CD4-positive, alpha-beta T cell treated with Interleukin-6 at 100 ng/mL for 8 hours (primary cell): Measurements from ENCODE around the gene RAMP3.

ENCODE experiments used
- DNase-seq: peaks from one replicate; pipeline ENCODE4 v3.0.0-alpha.2; 2020; ENCODE audit warnings: mixed read lengths, low spot score

RAMP3 gene

DNA sequence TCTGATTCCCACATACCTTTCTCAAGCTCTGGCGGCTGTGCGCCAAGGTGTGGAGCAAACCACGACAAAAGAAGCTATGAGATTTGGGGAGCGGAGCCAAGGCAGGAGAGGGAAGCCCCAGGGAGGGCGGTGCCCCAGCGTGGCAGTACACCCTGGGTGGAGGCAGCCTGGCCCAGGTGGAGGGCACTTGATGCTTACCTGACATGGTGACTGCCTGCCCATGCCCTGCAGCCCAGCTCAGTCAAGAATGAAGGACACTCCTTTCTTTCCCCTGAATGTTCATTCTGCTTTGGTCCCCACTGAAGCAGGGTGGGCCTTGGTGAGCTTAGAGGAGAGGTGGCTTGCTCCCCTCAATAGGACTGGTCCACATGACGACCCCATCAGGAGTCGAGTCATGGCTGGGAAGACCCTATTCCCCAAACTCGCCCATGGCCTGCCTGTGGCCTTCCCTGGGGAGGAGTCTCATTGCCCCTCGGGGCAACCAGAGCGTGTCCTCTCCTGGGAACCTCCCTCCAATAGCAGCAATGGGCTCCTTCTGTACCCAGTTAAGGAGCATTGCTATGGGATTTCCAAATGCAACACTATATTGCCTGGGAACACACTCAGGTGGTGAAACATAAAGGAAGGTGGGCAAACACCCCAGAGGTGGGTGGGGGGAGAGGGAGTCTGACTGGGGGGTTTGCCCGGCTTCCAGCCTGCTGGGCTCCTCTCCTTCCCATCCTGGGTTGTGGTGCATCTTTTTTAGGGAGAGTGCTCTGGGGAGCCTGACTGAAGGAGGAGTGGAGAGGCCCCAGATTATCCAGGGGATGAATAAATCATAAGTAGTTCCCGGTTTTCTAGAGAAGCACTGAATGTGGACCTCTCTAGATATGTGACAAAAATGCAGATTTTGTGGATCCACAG, 22.7 kb downstream of the RAMP3 start:
- DNase-seq, result no peak

DNA sequence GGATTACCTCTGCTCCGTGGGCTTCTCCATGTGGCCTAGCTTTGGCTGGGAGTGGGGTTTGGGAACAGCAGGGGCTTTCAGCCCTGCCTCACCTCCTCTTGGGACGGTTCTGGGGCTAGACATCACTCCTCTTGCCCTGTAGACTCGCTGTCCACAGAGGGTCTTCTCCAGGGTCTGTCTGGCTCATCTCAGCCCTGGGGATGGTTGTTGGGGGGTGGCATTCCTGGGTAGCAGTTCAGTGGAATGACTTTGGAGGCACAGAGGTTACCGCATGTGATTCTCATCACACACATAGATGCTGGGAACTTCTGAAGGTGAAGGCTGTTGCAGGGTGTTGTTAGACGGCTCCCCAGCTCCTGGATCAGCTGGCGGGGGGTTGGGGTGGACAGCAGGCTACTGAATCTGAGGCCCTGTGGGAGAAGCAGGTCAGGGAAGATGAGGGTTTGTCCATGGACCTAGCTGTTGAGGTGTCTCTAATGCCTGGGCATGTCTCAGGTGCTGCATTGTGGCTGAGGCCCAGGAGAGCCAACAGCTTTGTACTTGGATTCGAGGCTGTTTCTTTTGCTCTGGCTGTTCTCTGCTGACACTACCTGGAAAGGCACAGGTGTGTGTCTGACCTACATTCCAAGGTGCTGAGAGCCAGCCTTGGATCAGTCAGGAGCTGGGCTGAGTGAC, 23.8 kb downstream of the RAMP3 start:
- no peak for DNase-seq

DNA sequence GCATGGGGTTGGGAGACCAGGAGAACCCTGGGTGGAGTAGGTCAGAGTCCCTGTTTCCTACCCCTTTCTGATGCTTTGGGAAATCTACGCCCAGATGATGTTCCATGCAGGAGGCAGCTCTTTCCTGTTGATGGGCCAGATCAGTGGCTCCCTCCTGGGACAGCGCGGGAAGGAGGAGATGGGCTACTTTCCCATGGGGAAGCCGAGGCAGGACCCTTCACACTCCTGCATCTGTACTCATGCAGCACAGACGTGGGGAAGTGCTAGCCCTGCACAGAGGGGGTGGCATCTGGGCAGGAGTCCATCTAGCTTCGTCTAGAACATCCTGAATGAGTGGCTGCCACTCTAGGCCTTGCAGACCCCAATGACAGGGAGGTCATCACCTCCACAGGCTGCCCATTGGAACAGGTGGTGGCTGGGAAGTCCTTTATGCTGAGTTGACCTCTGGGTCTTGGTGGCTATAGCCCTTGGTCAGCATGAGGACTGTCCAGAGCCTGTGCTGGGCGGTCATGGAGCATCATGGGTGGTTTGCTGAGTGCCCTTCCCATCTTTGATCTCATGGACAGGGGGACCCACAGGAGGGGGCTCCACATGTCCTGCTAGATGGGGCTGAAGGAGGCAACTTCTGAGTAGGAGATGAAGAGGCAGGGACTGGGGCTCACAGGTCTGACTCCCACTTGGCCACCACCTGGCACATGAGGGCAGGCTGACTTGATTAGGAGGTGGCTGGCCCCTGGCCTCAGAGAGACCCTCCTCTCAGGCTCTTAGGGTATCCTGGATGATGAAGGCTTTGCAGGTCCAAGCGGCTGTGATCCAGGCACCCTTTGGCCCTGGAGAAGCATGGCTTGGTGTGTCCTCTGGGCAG, 24.6 kb downstream of the RAMP3 start:
- DNase-seq, result no peak

DNA sequence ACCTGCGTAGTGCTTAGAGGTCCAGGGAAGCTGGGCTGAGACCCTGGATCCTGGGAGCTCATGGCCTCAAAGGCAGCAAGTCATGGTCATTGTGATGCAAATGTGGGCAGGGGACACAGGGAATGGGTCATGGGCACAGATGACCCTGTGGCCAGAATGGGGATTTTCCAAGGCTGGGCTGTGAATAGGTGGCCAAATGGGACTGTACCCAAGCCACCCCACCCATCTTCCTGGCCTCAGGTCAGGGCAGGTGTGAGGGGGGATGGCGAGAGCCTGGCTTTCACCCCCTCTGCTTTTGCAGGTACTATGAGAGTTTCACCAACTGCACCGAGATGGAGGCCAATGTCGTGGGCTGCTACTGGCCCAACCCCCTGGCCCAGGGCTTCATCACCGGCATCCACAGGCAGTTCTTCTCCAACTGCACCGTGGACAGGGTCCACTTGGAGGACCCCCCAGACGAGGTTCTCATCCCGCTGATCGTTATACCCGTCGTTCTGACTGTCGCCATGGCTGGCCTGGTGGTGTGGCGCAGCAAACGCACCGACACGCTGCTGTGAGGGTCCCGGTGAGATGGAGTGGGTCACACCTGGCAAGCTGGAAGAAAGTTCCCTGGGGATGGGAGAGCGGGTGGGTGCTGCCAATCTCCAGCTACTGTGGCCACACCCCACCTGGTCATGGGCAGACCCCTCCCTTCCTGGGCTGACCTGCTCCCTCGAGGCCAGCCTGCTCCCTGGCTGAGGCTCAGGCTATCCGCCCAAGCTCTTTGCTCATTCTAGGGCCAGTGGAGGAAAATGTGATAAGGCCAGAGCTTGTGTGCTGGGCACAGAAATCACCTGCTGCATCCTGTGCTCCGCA, 25.5 kb downstream of the RAMP3 start:
- DNase-seq, result no peak

DNA sequence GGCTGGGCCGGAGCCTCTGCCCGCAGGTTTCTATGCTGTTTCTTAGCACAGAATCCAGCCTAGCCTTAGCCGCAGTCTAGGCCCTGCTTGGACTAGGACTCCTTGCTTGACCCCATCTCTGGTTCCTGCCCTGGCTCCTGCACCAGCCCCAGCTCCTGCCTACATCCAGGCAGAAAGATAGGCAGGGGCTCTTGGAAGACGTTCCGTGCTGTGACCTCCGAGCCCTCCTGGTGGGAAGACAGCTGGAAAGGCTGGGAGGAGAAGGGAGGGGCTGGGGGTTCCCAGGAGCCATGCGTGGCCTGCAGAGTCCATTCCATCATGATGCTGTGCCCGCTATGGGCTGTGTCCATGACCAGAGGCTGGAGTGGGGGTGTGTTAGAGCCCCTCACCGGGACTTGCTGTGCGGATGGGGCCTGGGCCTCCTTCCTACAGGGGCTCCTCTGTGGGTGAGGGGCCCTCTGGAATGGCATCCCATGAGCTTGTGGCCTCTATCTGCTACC, 26.2 kb downstream of the RAMP3 start:
- no peak for DNase-seq

DNA sequence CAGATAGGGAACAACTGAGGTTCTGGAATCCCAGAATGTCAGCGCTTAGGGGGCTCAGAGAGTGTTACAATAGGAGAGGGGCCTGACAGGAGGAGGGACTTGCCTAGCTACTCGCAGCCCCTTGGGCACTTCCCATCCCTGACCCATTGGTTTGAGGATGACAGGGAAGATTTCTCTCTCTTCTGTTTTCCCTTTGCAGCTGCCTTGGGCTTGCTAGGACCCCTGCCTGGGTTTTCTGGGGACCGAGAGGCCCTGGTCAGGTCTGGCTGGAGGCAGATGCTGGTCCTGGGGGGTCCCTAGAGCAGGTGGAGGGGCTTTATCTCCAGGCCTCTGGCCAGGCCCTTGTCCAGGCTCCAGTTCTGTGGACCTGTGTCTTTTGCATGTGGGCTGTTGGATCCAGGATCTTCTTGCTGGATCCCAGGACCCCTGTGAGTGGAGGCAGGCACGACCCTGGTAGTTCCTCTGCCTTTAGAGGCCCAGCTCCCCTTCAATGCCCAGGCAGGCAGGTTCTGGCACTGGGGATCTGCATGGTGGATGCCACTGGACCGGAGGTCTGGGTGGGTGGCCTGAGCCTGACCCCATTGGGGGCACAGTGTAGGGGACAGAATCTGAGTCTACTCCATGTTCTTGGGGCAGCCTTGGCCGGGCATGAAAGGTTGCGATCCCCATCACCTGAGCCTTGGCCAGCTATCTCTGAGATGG, 26.9 kb downstream of the RAMP3 start:
- no peak for DNase-seq

DNA sequence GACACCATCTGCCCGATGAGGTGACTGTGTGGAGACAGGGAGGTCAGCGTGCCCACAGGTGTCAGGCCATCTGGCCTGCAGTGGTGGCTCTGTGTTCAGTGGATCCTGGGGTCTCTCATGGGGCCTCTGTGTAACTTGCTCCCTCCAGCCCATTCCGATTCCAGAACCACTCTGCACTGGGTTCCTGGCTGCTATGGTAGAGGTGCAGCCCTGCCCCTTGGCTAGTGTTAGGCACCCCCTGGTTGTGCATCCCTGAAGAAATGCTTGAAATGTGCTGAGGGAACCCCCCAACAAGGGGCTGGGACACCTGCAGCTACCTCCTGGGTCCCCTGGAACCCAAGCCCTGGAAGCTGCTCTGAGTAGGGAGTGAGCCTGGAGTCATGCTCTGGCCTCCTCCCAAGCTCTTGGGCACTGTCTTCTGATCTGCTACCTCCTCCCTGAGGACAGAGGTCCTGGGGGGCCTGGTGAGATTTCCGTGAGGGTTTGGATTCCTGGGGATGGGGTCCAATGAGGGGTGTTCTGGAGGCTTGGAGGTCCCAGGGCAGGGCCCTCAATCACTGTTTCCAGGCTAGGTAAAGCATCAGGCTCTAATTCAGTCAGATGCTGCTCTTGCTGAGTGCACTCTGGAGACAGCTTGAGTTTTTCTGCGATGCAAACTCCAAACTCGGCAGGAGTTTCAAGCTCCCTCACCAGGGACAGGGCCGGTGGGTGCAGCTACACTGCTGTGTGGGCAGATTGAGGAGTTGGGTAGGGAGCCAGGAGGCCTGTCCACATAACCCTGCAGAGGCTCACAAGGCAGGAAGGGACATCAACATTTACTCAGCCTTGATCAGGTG, 27.7 kb downstream of the RAMP3 start:
- no peak for DNase-seq

DNA sequence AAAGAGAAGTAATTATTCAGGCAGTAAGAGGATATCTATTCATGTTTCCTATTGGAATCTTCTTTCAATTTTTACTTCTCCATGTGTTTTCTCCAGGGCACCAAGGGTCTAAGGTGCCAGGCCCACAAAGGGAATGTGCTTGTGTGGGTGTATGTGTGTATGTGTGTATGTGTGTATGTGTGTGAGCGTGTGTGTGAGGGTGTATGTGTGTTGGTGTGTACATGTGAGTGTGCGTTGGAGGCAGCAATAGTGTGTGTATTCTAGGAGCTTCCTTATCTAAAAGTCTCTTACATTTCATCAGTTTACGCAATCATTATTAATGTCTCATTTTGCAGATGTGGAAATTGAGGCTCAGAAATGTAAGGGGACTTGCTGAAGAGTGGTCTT, 28.3 kb downstream of the RAMP3 start:
- no peak for DNase-seq

DNA sequence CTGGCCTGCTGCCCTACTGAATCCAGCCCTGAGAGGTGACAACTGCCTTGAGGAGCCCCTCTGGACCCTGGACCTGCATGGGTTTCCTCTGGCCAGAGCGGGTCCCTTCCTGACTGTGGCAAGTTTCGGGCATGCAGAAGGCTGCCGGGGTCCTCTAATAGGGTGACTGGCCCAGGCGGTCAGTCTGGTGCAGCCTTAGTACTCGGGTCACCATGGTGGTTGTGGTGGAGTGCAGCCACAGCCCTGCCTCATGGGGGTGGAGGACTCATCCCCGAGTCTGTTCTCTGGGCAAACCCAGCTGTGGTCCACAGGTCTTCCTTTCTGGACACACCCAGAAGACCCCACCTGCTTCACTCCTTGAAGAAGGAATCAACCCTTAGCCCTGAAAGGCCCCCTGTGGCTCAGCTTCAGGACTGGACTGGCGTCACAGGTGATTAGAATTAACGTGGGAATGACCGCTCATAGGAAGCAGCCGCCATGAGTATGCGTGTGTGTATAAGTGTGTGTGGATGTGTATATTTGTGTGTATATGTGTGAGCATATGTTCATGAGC, 28.7 kb downstream of the RAMP3 start:
- DNase-seq, result no peak

DNA sequence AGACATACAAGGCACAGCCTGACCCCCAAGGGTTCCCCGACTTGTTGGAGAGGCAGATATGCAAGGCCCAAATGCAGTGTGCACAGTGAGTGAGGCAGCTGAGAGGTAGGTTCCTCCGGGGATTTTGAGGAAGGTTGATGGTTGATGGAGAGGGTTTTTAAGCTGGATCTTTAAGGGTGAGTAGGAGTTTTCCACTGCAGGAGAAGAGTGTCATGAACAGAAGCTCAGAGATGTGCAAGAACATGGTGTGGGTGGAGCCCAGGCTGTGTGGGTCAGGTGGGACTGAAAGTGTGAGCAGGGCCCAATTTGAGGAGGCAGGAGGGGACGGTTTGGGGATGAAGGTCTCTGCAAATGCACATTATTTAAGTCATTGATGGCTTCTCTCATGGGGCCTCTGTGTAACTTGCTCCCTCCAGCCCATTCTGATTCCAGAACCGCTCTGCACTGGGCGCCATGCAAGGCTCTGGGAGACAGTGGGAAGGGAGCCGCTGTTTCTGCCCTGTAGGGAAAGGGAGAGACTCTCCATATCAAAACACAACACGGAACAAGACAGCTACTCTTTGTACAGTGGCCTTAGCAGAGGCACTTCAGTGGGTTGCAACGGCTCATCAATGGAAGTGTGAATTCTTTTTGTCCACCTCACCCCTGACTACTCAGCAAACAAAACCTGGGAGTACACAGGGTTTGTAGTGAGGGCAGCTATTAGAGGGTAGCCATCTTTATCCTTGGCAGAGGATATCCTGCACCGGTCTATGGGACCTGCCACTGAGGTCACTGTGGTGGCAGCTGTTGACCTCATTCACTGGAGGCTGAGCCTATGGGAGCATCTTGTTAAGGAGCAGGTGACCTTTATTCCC, 29.7 kb downstream of the RAMP3 start:
- DNase-seq, result no peak

DNA sequence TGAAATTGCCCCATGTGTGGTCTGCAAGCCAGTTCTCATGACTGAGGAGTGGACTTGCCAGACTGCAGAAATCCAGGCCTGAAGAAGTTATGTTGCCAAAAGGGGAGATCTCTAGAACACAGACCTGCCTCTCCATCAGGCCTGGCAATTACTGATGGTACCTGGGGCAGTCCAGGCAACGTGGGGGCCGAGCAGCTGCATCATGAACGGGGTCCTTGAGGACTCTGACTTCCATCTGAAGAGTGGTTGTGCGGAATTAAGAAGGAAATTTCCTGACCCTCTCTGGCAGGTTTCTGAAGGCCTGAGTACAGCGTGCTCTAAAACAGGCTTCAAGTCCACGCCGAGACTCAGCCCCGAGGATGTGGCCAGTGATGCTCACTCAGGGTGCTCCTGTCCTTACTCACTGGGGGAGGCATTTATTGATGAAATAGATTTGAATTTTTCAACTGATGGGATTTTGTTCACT, 30.4 kb downstream of the RAMP3 start:
- no peak for DNase-seq

DNA sequence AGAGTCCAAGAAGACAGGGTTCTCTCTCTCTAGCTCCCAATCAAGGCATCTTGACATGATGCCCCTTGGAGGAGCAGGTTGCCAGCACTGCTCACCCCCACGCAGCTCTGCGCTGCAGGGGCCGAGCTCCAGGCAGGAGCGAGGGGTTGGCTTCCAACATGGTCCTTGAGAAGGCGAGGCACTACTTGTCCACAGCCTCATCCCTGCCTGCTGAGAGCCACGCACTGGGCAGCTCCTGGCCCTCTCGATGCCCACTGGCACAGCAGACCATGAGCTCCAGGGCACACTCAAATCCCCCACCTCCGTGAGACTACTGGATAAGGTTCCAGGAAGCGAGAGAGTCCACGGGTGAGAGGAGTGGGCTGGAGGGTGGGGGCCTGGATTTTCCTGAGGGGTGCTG, 31.1 kb downstream of the RAMP3 start:
- no peak for DNase-seq

DNA sequence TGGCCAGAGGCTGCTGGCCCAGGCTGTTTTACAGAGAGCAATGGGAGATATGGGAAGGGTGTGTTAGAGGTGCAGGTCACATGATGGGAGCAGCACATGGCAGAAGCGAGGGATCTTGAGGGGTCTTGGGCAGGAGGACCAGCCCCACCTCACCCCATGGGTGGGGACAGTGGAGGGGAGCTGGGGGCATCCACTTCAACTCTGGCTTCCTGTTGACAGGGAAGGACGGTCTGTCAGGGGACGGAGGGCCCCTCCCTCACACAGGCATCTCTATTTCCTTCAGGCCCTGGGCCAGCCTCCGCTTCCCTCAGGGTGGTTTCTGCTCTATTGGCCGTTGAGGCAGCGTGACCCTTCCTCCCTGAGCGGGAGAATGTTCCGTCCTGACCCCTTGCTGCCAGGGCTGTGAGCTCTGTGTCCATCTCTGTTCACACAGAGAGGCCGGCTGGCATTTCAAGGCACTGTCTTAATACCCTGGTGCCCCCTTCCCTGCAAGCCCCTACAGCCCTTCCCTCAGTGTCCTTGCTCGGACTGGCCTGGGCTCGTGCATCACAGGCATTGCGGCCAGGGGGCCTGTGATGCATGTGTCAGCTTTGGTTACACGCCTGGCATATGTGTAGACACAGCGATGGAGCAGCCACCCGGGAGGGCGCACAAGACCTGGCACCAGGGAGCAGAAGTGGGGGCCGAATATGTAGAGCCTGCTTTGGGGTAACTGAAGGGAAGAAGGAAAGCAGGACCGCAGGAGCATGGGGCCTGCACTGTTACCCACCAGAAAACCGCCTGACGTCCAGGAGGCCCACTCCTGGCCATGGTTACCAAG, 31.8 kb downstream of the RAMP3 start:
- no peak for DNase-seq

DNA sequence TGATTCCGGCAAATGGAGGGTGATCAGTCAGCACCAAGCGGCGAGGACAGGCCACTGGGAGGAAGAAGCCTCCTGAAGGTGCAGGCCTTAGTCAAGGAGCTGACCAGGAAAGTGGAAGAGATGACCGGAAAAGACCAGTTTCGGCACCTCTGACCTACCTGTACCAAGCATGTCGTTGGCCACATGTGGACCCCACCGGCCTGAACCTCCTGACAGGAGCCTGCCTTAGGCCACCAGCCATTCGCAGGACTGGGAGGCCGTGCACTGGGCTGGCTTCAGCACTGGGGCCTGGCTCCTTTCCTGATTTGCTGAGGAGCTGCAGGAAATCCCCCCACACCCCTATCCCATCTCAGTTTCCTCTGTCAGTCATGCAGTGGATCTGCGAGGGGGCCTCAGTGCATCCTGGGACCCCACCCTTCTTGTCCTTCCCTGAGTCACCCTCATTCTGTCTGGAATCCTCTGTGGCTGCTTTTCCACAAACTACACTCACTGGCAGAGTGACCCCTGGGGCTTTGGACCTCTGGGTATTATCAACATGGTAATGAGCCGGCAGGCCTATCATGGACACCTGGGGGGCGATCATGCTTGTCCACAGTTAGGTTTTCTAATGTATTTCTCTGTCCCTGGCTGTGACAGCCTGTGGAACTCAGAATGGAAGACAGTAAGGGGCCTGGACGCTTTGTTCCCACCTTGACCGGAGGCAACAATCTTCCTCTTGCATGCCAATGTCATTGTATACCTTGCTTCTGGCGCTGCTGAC, 33.0 kb downstream of the RAMP3 start:
- DNase-seq, result no peak

DNA sequence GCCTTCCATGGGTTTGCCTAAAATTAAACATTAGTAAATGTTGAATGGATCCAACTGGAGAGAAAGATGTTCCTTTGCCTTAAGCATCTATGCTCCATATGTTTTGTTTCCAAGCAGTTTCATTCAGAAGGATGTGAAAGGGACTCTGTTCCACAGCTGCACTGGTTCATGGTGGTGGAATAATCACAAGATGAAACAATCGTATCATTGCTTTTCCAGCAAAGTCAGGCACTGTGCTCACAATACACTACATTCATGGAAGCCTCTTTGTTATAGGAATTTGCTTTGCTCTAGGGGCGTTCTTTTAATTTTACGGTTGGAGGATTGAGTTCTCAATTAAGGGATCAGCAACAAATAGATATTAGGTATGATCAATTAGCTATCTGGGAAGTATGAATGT, 33.8 kb downstream of the RAMP3 start:
- no peak for DNase-seq

DNA sequence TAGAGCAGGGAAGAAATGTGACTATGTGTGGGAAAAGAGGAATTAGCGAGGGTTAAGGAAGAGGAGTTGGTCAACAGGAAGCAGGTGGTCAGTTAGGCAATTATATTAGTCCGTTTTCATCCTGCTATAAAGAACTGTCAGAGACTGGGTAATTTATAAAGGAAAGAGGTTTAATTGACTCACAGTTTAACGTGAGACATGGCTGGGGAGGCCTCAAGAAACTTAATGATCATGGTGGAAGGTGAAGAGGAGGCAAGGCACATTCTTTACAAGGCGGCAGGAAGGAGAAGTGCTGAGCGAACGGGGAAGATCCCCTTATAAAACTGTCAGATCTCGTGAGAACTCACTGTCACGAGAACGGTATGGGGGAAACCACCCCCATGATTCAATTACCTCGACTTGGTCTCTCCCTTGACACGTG, 35.0 kb downstream of the RAMP3 start:
- DNase-seq, result no peak

DNA sequence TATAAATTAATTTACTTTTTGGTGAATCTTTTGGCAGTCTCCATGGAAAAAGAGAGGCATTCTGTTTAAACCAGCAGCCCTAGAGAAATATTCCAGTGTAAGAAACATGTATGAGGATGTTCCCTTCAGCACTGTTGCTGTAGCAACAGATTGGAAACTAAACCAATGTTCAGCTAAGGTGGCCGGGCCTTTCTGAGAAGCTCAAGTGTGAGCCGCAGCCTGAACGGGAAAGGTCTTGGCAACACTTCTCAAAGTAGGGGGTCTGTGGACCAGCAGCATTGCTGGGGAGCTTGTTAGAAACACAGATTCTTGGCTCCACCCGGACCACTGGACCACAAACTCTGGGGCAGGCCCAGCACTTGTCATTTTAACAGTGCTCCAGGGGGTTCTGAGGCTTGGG, 36.2 kb downstream of the RAMP3 start:
- no peak for DNase-seq
